ENCODE measurements around the gene LENG9.

- TF ChIP-seq CTCF (IDR thresholded peaks at IDR 0.05) (no peak), POLR2A (IDR thresholded peaks at IDR 0.05) (no peak)
Measured at GRCh38 chr19:54420068-54420382, 43.6 kb downstream of the LENG9 start.

Data from testis (tissue), 2 donors.